Stimulated activated naive CD4-positive, alpha-beta T cell (primary cell): ENCODE measurements around the gene SLC22A23.
A peak's percentile ranks its signal among the peaks of the same experiment; 100 is the strongest.
"Not testable (repeated sequence)": the region's sequence is repeated elsewhere in the genome, so short reads cannot be mapped to it uniquely, and the experiment has no call there.

Source experiments
- DNase-seq, 6 experiments: peaks; one replicate each; lab custom pipeline; 2025; lab: John Stamatoyannopoulos, UW

The SLC22A23 gene

DNA sequence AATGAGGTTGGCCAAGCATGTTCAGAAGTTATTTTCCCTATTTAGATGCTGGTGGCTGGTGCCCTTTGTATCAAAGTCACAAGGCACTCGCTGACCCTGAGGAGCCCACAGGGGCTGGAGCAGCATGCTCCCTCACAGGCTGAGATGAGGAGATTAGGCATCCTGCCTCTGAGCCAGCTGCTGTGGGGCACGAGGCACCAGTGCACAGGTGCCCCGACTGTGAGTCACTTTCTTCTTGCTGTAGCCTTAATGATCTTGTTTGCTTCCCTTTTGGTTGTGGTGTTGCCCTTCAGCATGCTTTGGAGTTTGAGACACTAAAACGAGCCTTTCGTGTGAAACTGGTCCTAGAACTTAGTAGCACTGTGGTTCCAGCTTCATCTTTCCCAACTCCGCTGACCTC lies 193.8 kb downstream of the SLC22A23 start:
- DNase-seq: no peak

DNA sequence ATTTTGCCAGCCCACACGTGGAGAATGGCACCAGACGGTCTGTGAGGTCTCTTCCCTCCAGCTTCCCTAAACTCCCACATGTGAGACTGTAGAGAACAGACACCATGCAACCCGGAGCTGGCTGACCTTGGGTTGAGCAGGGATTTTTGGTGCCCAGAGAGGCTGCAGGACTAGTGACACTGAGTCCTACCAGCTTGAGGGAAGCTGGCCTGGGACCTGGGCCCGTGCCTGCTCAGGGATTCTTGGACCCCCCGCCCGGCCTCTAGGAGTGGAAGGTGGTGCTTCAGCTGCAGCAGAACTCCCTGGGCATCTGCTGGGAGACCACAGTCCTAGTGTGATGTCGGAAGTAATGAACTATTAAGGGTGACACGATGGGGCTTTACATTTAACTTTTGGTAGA lies 194.9 kb downstream of the SLC22A23 start:
- DNase-seq: no peak

DNA sequence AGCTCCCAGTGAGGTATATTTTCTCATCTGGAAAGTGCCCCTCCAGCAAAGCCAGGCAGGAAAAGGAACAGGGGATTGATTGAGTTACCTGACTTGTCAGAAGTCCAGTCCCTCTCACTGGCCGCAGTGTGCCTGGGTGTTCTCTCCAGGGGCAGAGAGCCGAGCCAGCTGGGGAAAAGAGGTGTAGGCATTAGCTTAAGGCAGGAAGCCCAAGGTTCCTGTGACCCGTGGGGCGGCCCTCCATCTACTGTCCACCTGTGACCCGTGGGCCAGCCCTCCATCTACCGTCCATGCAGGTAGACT lies 195.4 kb downstream of the SLC22A23 start:
- DNase-seq: no peak

- no peak for DNase-seq
Observed at GRCh38 chr6:3260772-3261517, 195.9 kb downstream of the SLC22A23 start.

- DNase-seq: no peak
Observed at GRCh38 chr6:3260296-3260695, 196.6 kb downstream of the SLC22A23 start.

DNA sequence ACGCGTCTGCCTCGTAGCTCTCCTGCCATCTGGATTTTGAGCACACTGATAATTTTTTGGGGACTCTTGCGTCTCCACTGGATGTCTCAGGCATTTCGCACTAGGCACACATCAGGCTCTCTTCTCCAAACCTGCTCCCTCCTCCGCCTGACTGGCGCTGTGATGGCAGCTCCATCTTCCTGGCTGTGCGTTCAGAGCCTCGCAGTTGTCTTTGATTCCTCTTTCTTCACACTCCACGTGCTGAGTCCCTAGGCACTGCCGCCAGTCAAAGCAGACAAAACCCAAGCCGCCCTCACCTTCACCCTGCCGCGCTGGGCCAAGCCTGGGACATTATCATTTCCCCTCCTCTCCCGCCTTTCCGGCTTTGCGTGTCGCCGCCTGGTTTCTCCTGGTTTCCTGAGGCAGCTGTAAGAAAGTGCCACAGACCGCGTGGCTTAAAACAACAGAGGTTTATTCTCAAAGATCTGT lies 197.3 kb downstream of the SLC22A23 start:
- DNase-seq: peak in 5 of 6 experiments; percentile 14 to 39 (median 22)

- DNase-seq: peak; percentile 75 to 94 (median 87)
Observed at GRCh38 chr6:3258720-3259490, 197.9 kb downstream of the SLC22A23 start, which contains the start of gene PSMG4. Gene PSMG4, plus strand, starts transcription at chr6:3258947. Its CDS starts 76 bp downstream, at chr6:3259023.

GRCh38 chr6:3258201-3258600 lies 198.6 kb downstream of the SLC22A23 start:
- no peak for DNase-seq

DNA sequence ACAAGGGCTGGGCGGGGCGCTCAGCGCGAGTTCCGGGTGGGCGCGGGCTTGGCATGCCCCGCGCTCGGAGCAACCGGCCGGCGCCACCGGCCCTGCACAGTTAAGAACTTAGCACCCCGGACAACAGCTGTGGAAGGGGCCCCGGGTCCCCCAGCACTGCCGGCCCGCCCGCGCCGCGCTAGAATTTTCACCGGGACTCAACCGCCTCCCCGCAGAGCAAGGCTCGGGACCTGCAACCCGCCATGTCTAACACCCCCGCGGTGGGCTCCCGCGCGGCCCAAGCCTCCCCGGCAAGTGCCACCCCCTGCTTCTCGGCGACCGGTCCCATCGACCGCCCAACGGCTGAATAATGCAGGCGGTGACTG lies 203.3 kb downstream of the SLC22A23 start:
- DNase-seq: no peak

DNA sequence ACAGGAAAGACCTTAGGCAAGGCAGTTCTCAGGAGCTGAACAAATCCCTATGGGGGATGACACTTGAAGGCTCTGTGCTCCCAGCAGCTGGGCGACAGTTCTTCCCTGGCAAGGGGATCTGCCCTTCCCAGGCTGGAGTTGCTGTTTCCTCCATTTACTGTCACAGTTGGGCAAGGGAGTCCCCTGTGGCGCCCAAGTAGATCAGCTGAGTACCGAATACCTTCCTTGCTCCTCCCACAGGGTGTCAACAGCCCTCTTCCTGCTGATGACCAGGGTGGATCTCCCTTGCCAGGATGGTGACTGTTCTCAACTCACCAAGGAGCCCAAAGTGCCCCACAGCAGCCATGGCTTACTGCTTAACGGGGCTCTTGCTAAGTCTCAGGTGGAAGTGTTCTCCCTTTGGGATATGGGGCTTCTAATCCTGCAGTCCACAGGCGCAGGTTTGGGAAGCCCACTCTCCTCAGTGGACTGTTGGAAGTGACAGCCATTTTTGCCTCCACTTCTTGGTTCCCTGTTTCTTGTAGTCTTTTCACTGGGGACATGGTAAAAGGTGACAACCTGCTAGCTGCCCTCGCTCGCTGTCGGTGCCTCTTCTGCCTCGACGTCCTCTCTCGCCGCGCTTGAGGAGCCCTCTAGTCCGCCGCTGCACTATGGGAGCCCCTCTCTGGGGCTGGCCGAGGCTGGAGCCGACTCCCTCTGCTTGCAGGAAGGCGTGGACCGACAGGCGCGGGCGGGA lies 203.8 kb downstream of the SLC22A23 start:
- DNase-seq: no peak

- DNase-seq: no peak
Observed at GRCh38 chr6:3252369-3252768, 204.5 kb downstream of the SLC22A23 start.

DNA sequence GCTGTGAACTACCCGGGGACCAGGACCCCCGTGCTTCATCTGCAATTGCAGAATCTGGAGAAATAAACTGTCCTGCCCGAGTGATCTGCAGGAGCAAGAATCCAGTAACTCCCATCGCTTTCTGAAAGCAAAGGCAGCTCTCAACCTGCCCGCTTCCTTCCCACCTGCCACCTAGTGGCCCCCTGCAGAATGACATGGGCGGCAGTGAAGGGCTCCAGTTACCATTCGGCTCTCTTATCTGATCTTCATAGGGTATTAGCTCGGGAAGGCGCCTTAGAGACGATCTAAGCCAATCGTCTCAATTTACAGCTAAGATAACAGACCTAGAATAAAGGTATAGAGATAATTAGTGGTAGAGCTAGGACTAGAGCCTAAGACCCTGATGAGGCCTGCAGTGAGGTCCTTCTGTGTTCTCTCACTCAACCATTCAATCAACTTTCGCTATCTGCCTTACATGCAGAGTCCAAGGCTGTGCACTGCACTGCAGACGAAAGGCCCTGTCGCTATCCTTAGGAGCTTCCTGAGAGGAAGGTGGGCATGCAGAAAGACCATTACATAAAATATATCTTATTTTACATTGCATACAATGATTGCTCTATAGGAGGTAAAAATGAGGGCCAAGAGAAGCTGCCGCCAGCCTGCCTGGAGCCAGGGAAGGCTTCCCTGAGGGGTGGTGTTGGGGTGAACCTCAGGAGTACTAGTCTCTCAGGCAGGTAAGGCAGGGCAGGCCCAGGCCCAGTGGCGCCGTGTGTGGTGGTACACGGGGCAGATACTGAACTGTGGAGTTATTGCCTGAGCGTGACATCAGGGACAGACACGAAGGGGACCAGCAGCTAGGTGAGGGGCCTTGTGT lies 205.2 kb downstream of the SLC22A23 start:
- DNase-seq: peak; percentile 48 to 80 (median 70)

DNA sequence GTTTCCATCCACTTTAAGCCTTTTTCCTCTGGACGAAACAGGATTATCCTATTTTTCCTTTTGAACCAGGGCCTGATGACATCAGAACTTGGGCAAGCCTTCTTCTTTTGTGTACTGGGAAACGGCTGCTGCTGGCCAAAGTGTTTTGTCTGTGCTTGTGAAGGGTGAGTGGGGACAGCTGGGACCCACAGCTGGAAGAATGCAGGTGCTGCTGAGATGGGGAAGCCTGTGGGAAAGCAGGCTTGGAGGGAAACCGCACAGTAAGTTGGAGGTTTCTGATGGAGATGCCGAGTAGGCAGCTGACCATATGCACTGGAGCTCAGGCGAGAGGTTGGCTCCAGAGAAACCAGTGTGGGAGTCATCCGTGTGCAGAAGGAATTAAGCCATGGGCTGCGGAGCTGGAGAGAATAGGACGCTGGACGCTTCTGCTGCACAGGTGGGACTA lies 206.6 kb downstream of the SLC22A23 start:
- no peak for DNase-seq

- DNase-seq: no peak
Observed at GRCh38 chr6:3249821-3250220, 207.0 kb downstream of the SLC22A23 start.

DNA sequence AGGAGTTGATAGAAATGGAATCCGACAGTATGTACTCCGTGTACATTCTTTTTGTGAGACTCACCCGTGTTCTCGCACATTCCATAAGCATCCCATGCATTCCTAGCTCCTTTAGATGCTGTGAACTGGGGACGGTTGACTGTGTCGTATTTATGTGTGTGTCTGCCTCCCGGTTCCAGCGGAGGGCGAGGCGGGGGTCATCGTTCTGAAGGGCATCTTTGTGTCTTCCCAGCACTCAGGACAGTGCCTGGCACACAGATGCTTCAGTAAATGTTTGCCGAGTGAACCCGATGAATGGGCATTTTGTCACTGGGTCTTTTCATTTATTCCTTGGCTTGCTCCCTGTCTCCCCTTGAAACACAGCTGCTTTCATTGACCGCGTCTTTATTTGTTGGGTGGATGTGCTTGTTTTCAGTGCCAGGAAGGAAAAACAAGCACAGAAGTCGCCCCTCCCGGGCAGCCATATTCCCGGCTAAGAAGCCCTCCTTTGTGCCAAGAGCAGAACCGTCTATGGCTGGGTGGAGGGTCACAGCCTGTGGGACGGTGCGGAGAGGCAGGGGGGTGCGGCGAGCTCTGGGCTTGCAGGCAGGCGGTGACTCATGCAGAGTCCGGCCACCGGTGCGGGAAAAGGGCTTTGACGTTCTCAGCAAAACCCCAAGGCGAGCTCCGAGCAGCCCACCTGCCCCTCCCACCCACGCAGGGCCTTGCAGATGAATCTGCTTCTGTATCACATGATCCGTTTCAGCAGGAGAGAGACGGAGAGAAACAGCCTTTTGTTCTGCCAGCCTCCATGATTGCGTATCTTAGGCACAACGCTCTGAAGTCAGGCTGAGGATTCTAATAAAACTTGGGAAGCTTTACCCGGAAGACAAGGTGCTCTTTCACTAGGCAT lies 209.3 kb downstream of the SLC22A23 start:
- no peak for DNase-seq

DNA sequence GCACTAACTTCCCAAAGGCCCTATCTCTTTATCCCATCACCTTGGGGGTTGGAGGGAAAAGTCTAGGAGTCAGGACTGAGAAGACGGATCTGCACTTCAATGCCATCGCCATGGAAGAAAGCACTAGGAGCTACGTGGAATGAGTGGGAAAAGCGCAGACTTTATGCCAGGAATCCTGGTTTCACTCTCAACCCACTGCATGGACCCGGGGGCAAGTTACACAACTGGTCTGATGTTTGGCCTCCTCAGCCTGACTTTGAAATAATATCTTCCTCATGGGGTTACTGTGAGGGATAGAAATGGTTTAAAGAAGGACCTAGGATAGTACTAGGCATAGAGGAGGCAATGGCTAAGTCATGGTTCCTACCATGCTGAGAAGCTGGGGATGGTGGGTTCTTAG lies 211.6 kb downstream of the SLC22A23 start:
- DNase-seq: no peak

GRCh38 chr6:3244832-3245161 lies 212.1 kb downstream of the SLC22A23 start:
- not testable (repeated sequence) for DNase-seq

DNA sequence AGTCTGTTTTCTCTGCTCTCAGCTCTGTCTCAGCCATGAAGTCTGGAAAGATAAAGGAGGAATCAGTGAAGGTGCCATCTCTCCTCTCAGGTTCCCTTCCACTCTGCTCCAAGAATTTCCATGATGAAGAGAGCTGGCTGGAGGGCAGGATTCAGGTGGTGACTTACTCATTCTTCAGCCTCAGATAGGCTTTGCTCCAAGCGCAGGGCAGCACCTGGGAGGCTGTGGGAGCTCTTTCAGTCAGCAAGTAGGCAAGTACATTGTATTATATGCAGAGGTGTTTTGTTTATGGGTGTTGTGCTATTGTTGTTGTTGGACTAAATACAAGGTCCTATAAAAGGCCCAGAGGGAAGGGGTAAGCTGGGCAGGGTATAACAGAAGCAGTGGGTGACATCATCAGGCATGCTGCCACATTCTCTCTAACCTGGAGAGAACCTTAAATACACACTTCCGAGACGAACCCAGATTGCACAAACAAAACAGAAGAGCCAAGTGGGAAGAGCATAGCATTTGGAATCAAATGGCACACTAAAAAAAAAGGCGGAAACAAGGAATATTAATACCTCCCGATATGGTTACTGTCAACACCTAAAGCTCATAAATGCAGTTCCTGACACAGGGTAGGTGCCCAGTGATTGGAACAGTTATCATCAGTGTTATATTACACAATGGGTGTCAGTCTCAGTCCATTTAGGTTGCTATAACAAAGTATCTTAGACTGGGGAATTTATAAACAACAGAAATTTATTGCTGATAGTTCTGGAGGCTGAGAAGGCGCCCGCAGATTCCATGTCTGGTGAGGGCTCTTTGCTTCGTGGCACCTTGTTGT lies 212.6 kb downstream of the SLC22A23 start:
- DNase-seq: no peak

DNA sequence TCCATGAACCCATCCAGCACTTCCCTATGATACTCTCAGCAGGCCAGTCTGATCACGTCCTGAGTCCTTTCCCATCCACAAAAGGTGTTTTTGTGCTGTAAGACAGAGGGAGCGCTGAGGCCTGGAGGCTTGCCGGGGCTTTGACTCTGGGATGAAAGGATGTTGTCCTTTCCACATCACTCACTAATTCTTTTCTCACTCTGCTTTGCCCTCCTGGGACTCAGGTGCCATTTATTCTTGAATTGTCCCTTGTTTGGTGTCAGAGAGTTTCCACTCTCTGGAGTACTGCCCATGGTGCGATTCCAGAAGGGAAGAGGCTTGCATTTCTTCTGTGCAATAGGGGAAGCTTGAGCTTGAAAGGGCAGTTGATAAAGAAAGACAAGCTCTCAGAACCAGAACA lies 214.1 kb downstream of the SLC22A23 start:
- no peak for DNase-seq

DNA sequence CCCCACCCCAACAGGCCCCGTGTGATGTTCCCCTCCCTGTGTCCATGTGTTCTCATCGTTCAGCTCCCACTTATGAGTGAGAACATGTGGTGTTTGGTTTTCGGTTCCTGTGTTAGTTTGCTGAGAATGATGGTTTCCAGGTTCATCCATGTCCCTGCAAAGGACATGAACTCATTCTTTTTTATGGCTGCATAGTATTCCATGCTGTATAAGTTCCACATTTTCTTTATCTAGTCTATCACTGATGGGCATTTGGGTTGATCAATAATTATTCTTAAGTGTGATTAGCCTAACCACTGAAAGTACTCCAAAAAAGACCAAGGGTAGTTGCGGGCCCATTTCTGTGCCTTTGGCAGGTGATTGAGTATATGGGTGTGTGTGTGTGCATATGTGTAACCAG lies 215.1 kb downstream of the SLC22A23 start:
- not testable (repeated sequence) for DNase-seq
